HG03097 (cell line): ENCODE results near the gene SLC44A3.

Experiments
- ATAC-seq: cut with Tn5 transposase; IDR thresholded peaks from one replicate; pipeline ENCODE4 v1.9.1; 2021; ENCODE audit not compliant: unreplicated experiment, low FRiP score

Gene SLC44A3

GRCh38 chr1:94866164-94866807 is 46.1 kb downstream of the SLC44A3 start:
- ATAC-seq: no peak

DNA sequence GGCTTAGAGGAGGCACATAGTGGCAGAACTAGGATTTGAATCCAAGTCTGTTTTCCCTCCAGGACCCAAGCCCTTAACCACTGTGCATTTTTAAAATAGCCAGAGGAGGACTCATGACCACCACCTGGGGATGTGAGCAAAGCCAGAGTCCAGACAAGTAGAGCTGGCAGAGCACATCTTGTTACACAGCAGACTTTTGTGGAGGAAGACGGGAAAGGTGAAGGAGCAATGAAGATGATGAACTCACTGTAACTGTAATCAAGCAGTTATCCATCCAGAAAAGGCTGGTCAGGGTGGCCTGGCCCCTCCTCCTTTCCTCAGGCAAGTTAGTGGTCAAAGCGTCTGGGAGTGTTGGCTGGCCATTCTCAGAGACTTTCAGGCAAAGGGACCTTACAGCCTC is 50.9 kb downstream of the SLC44A3 start:
- no peak for ATAC-seq

DNA sequence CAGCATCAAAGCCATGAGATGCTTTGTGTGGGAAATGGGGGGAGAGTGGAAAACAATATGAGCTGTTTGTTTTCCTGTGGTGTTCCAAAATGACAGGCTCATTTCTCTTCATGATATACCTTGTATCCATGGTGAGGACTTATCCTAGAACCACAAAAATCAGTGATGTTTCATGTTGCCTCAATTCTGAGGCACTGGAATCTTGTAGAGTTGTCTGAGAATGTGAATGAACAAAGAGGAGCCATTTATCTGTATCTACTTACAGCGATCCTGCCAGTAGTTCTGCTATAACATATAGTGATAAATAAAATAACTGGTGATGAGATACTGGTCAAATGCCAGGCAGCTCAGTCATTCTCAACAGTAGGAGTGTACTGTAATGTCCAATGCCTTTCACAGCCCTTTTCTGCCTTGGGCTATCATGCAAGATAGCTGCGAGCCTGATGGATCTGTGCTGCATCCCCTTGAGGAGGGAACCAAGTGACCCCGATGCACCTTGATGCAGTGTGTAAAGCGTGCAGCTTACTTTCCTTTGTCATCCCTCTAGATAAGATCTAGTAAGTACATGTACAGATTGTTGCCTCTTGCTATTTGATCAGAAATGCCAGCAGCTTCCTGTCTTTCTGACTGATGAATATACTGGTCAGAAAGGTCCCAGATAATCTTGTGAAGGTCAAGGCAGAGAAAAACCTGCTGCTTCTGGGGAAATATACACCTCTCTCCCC is 52.8 kb downstream of the SLC44A3 start:
- ATAC-seq: no peak

GRCh38 chr1:94873520-94874351 is 53.6 kb downstream of the SLC44A3 start:
- no peak for ATAC-seq

GRCh38 chr1:94874423-94874822 is 54.3 kb downstream of the SLC44A3 start:
- ATAC-seq: no peak

GRCh38 chr1:94875794-94876193 is 55.6 kb downstream of the SLC44A3 start:
- ATAC-seq: no peak

- no peak for ATAC-seq
Measured at GRCh38 chr1:94876362-94876761, 56.2 kb downstream of the SLC44A3 start.

DNA sequence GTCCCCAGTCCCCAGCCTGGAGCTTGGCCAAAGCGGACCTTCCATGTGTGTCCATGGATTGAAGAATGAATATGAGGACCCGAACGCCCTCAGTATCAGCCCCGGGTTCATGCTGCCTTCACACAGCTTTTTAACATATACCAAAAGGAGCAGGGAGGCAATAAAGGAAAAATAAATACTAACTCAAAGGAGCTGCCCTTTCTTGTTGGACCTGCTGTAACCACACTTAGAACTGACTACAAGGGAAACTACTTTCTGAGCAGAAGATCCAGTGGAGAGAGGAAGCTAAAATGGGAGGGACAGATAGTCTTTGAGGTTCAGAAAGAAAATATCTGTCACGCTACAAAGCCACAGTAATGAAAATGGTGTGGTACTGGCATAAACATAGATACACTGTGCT is 58.2 kb downstream of the SLC44A3 start:
- ATAC-seq: no peak

- no peak for ATAC-seq
Measured at GRCh38 chr1:94883691-94884090, 63.5 kb downstream of the SLC44A3 start.

DNA sequence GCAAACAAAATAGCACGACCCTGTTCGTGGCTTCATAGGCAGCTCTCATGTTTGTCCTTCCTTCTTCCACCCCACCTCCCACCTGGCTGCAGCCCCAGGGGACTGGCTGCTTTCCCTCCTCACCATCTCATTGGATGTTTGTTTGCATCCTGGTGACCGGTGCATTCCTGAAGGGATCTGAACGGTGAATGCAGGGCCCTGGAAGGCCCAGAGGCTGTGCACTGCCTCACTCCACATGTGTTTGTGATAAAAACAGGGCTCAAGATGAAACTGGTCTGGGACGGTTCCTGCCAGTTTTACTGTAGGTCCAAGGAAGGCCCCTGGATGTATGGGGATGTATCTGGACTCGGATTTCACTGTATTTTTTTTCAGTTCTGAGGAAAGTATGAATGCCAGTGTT is 63.9 kb downstream of the SLC44A3 start:
- ATAC-seq: no peak

DNA sequence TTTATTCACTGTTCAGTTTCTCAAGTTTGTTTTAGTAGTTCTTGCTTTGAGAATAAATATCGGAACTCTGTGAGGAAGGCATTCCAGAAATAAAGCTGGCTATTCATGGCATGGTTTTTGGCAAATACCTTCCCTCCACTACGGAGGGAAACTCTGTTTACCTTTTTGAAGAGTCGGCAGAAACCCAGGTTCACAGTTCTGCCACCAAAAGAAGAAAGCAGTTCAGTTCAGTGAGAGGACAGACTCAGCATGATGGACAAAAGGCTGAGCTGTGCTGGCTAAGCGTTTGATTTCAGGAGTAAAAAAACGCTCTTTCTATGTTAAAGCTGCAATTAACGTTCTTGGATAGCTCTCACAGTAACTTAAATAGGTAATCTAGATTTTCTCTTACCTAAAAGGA is 64.3 kb downstream of the SLC44A3 start:
- no peak for ATAC-seq

DNA sequence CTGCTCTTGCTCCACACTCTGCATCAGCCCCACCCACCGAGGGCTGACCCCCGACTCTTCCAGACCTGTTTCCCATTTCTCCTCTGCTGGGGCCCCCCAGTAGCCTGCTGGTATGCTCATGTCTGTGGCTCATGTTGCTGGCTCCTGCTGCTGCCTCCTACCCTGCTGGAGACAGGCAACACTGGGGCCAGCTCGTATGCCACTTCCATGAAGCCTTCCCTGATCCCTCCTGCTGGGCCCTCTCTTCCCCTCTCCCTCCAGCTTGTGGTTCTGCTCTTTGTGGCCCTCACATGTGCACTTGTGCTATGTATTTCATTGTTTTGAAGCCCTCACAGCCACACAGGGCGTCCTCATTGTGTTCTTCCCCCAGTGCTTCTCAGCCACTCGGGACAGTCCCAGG is 66.2 kb downstream of the SLC44A3 start:
- ATAC-seq: no peak

DNA sequence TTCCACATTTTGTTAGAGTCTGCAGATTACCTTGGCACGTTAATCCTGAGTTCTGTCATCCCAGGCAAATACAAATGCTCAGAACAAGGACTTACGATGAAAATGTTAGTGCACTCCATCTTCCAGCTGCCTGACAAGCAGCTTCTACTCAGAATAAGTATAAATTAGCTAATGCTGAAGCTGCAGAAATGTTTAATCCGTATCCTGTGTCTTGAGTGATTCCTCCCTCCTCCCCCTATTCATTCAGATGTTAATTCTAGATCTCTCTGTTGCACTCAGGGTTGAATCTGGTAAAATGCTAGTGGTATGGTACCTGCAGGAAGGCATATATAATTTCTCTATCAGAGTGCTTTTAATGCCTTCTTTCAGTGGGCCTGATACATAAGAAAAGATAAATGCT is 66.9 kb downstream of the SLC44A3 start:
- no peak for ATAC-seq

DNA sequence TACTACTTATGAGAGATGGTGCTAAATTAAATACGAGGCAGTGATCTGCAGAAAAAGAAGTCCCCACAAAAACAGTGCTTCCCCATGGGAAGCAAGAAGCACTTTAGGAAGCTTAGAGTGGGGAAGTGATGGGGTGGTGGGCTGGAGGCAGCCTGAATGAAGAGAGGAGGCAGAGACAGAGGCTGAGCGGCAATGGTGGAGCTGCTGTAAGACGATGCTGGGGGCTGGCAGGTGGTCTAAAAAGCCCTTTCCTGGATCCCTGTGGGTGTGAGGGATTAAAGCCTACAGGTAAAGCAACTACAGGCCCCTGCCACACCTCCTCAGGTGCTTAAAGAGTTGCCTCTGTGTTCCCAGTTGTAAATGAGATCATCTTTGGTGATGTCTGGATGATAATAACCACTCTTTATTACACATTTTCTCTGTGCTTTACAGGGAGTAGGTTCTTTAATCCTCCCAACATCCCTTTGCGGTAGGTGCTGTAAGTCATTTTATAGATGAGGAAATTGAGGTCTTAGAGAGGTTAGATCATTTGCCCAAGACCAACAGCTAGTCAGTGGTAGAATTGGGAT is 67.5 kb downstream of the SLC44A3 start:
- ATAC-seq: no peak

DNA sequence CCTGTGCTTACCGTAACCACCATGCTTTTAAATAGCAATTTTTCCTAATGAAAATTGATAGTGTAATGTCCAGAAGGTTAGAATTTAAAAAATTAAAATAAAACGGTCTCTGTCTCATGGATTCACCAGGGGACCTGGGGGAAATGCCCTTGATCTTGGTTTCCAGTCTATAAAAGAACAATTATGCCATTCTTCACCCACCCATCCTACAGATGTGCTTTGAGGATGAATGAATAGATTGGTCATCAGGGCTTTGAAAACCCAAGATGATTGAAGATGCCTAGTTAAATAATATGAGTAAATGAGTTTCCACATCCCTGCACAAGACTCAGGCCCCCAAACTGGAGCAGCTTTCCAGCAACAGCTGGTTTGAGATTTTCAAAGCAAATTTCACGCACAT is 68.0 kb downstream of the SLC44A3 start:
- no peak for ATAC-seq

GRCh38 chr1:94892604-94893254 is 72.6 kb downstream of the SLC44A3 start:
- no peak for ATAC-seq

DNA sequence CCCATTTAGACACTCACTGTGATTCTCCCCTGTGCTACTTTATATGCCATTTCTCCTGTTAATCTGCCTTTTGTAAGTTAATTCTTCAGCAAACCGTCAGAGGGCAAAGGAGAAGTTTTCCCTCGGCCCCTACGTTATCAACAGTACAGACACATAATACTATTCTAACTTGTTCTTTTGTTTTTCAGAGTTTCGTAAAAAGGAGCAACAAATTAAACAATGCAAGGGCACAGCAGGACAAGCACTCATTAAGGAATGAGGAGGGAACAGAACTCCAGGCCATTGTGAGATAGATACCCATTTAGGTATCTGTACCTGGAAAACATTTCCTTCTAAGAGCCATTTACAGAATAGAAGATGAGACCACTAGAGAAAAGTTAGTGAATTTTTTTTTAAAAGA is 74.5 kb downstream of the SLC44A3 start:
- ATAC-seq: no peak

DNA sequence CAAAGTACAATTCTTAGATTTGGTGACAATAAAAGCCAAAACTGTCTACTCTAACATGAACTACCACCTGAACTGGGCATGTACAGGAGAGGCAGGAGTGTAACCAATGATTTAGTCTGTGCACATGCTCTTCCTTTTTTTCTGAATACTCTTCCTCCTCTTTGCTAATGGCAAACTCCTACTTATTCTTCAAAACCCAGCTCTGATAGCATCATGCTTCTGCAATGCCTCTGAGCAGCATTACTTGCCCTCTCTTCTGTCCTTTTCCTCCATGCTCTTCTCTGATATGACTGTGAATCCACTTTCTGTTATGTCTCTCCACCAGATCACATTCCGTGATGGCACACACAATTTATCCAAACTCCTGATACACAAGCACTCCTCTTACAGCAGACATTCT is 75.4 kb downstream of the SLC44A3 start:
- no peak for ATAC-seq

DNA sequence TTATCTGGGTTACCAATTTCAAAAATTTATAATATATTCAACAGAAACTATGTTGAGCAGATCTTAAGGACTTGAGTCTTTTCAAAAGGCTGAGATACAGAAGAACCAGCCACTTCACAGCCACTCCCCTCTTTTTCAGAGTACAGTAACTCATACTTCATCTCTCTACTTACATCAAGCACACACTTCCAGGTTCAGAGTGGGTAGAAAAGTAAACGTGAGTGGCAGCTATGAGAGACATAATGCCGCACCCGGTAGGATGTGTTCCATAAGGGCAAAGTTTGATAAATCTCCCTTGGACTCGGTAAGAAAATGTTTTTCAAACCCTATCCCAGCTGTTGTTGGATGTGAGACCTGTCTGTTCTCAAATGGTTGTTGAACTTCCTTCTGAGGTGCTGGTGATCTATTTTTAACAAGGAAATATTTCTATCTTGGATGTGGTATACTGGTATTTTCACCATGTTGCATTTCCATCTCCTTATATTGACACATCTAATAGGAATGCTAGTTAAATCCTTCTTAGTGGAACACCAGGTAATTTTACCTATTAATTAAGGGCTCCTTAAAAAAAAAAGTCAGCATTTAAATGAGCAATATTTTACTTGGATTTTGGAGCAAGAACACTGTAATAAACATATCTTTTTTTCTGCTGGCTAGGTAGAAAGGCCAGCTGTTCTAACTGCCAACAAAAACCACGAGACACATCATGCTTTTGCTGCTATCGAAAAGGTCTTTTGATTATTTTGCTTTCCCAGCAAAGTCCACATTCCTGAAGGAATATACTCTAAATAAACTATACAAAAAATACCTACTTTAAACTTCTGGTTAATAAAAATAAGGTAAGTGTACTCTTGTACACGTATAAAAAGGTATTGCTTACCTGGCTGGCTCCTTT is 78.6 kb downstream of the SLC44A3 start:
- ATAC-seq: no peak

DNA sequence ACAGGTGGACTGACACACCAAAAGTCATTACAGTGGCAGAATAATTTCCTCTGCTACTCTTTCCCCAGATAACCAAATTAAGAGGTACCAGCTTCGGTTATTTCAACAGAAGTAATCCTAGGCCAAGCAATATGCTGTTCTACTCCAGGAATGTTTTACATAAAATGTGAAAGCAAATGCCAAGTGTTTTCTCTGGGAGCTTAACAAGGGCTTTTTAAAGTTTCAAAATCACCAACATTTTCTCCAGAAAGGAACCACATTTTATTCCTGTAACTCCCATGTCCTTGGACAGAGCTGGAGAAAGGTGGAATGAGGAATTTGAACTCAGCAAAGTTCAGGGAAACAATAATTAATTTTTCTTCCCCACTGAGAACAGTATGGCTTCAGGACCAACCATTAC is 79.6 kb downstream of the SLC44A3 start:
- no peak for ATAC-seq
